Fibroblast of villous mesenchyme (primary cell): ENCODE measurements around the gene LSP1. TPM values are rescaled to one million over a fixed set of nuclear protein-coding genes. Genes with fewer than 3 reads are reported as not detected.

Experiments
- DNase-seq: peaks from one replicate; pipeline ENCODE4 v3.0.0-alpha.2; 2010; ENCODE audit warnings: low read depth
- H3K4me3 ChIP-seq: 2 replicates; pipeline ENCODE4 v1.5.1; 2011; ENCODE audit warnings: low read depth, mild to moderate bottlenecking, low read length
- CTCF ChIP-seq: IDR thresholded peaks from 2 replicates; pipeline ENCODE4 v1.5.1; 2012; ENCODE audit warnings: low read depth, mild to moderate bottlenecking, low read length; ENCODE audit not compliant: insufficient read depth
- total RNA-seq: library from RNA; depleted of rRNA; stranded (reverse); fragments of >200 nt; gene quantifications from 2 replicates; pipeline ENCODE4 v1.2.3, GENCODE V29; 2012

The LSP1 gene
- total RNA-seq, 1 donor, result not detected

GRCh38 chr11:1834062-1834610 lies 18.7 kb upstream of the LSP1 start:
- TF ChIP-seq CTCF, result no peak
- DNase-seq, result no peak
- H3K4me3 ChIP-seq, result no peak overlapping the region

- TF ChIP-seq CTCF, result no peak
- DNase-seq, result no peak
- no peak within 1 kb of the TSS for H3K4me3 ChIP-seq
These were observed 17.9 kb upstream of the LSP1 start, which contains the start of gene SYT8 for GRCh38 chr11:1834779-1835670. Gene SYT8, plus strand, starts transcription at chr11:1834990. Its CDS starts 116 bp downstream, at chr11:1835106.

- H3K4me3 ChIP-seq, result no peak overlapping the region
- no peak for DNase-seq
- TF ChIP-seq CTCF, result no peak
These were observed 17.2 kb upstream of the LSP1 start for GRCh38 chr11:1835671-1836010.

- H3K4me3 ChIP-seq, result no peak overlapping the region
- DNase-seq, result no peak
- TF ChIP-seq CTCF, result no peak
These were observed 16.6 kb upstream of the LSP1 start for GRCh38 chr11:1836011-1836945.

GRCh38 chr11:1837171-1838076 lies 15.5 kb upstream of the LSP1 start:
- DNase-seq, result peak; percentile 80
- no peak overlapping the region for H3K4me3 ChIP-seq
- TF ChIP-seq CTCF, result peak; percentile 89

- TF ChIP-seq CTCF, result no peak
- DNase-seq, result no peak
- H3K4me3 ChIP-seq, result no peak overlapping the region
These were observed 14.8 kb upstream of the LSP1 start for GRCh38 chr11:1838077-1838425.
